Hepatic stellate cell (primary cell): ENCODE data around the gene DEF6.
A peak's percentile ranks its signal among the peaks of the same experiment; 100 is the strongest.

Source experiments
- DNase-seq: peaks from one replicate; pipeline ENCODE4 v3.0.0; 2011; ENCODE audit warnings: low spot score

DEF6 gene

GRCh38 chr6:35297601-35298481, at the start of gene DEF6:
TSS of gene DEF6 (plus strand) at chr6:35297818. CDS start at chr6:35297857, 39 bp downstream.
- DNase-seq, result peak; percentile 69

GRCh38 chr6:35248300-35248699, 49.3 kb upstream of the DEF6 start:
- no peak for DNase-seq

- no peak for DNase-seq
Observed at GRCh38 chr6:35248965-35249364, 48.7 kb upstream of the DEF6 start.

- DNase-seq, result no peak
Observed at GRCh38 chr6:35251949-35252348, 45.7 kb upstream of the DEF6 start.

- DNase-seq, result no peak
Observed at GRCh38 chr6:35253249-35253648, 44.4 kb upstream of the DEF6 start.

GRCh38 chr6:35258336-35258735, 39.3 kb upstream of the DEF6 start:
- no peak for DNase-seq

- peak; percentile 64 for DNase-seq
Observed at GRCh38 chr6:35258858-35259193, 38.8 kb upstream of the DEF6 start.

GRCh38 chr6:35259194-35259947, 38.2 kb upstream of the DEF6 start, which contains the start of gene ZNF76:
TSS of gene ZNF76 (plus strand) at chr6:35259735. CDS start at chr6:35281152, 21,417 bp downstream.
- DNase-seq, result peak; percentile 98

GRCh38 chr6:35259948-35260590, 37.5 kb upstream of the DEF6 start:
- peak; percentile 47 for DNase-seq

- DNase-seq, result no peak
Observed at GRCh38 chr6:35260591-35261570, 36.7 kb upstream of the DEF6 start.

GRCh38 chr6:35262596-35262995, 35.0 kb upstream of the DEF6 start:
- DNase-seq, result peak; percentile 41

- DNase-seq, result no peak
Observed at GRCh38 chr6:35264550-35265274, 32.9 kb upstream of the DEF6 start.

- DNase-seq, result no peak
Observed at GRCh38 chr6:35265523-35265922, 32.1 kb upstream of the DEF6 start.

GRCh38 chr6:35267446-35267845, 30.2 kb upstream of the DEF6 start:
- no peak for DNase-seq

- DNase-seq, result no peak
Observed at GRCh38 chr6:35267897-35268296, 29.7 kb upstream of the DEF6 start.

- DNase-seq, result no peak
Observed at GRCh38 chr6:35272005-35272404, 25.6 kb upstream of the DEF6 start.

- DNase-seq, result no peak
Observed at GRCh38 chr6:35273822-35274559, 23.6 kb upstream of the DEF6 start.

GRCh38 chr6:35275744-35276260, 21.8 kb upstream of the DEF6 start:
- no peak for DNase-seq

- no peak for DNase-seq
Observed at GRCh38 chr6:35278708-35279107, 18.9 kb upstream of the DEF6 start.

GRCh38 chr6:35280903-35281302, 16.7 kb upstream of the DEF6 start:
- DNase-seq, result no peak
